HG03095 (cell line): ENCODE results near the gene TMEM147.

ENCODE experiments used
- ATAC-seq: cut with Tn5 transposase; IDR thresholded peaks from one replicate; pipeline ENCODE4 v1.9.1; 2021; ENCODE audit warnings: moderate library complexity; ENCODE audit not compliant: unreplicated experiment

TMEM147 gene

GRCh38 chr19:35545001-35545854, at the start of gene TMEM147:
TSS of gene TMEM147 (plus strand) at chr19:35545626. CDS start at chr19:35545740, 114 bp downstream.
- peak; percentile 62 for ATAC-seq

GRCh38 chr19:35497406-35497805, 48.0 kb upstream of the TMEM147 start:
- ATAC-seq = no peak

- no peak for ATAC-seq
Observed at GRCh38 chr19:35498220-35498619, 47.2 kb upstream of the TMEM147 start.

GRCh38 chr19:35498984-35499527, 46.4 kb upstream of the TMEM147 start:
- no peak for ATAC-seq

GRCh38 chr19:35500611-35501010, 44.8 kb upstream of the TMEM147 start:
- no peak for ATAC-seq

- ATAC-seq = no peak
Observed at GRCh38 chr19:35501684-35502083, 43.7 kb upstream of the TMEM147 start.

GRCh38 chr19:35502751-35503150, 42.7 kb upstream of the TMEM147 start:
- no peak for ATAC-seq

- no peak for ATAC-seq
Observed at GRCh38 chr19:35506011-35506410, 39.4 kb upstream of the TMEM147 start.

- ATAC-seq = no peak
Observed at GRCh38 chr19:35507561-35507960, 37.9 kb upstream of the TMEM147 start.

- no peak for ATAC-seq
Observed at GRCh38 chr19:35508129-35508528, 37.3 kb upstream of the TMEM147 start.

- no peak for ATAC-seq
Observed at GRCh38 chr19:35509018-35509652, 36.3 kb upstream of the TMEM147 start.

- ATAC-seq = peak; percentile 63
Observed at GRCh38 chr19:35509861-35510625, 35.4 kb upstream of the TMEM147 start.

- ATAC-seq = no peak
Observed at GRCh38 chr19:35510626-35510964, 34.8 kb upstream of the TMEM147 start.

GRCh38 chr19:35511337-35511736, 34.1 kb upstream of the TMEM147 start:
- ATAC-seq = no peak

- no peak for ATAC-seq
Observed at GRCh38 chr19:35512831-35513627, 32.4 kb upstream of the TMEM147 start.

GRCh38 chr19:35513628-35514281, 31.7 kb upstream of the TMEM147 start, which contains the start of gene DMKN:
TSS of gene DMKN (minus strand) at chr19:35513649. CDS start at chr19:35513475, 174 bp downstream.
- no peak for ATAC-seq

- no peak for ATAC-seq
Observed at GRCh38 chr19:35514282-35514809, 31.1 kb upstream of the TMEM147 start.

GRCh38 chr19:35516310-35516709, 29.1 kb upstream of the TMEM147 start:
- ATAC-seq = no peak

- no peak for ATAC-seq
Observed at GRCh38 chr19:35517342-35517741, 28.1 kb upstream of the TMEM147 start.

- ATAC-seq = no peak
Observed at GRCh38 chr19:35518313-35518712, 27.1 kb upstream of the TMEM147 start.
